Activated CD4-positive, alpha-beta T cell treated with anti-CD3 and anti-CD28 coated beads, Interleukin-2, amount 50 U/mL, for 1 hour (primary cell): ENCODE data around the gene B3GAT1.

ENCODE experiments used
- DNase-seq: peaks from one replicate; pipeline ENCODE4 v3.0.0-alpha.2; 2020

B3GAT1 gene

DNA sequence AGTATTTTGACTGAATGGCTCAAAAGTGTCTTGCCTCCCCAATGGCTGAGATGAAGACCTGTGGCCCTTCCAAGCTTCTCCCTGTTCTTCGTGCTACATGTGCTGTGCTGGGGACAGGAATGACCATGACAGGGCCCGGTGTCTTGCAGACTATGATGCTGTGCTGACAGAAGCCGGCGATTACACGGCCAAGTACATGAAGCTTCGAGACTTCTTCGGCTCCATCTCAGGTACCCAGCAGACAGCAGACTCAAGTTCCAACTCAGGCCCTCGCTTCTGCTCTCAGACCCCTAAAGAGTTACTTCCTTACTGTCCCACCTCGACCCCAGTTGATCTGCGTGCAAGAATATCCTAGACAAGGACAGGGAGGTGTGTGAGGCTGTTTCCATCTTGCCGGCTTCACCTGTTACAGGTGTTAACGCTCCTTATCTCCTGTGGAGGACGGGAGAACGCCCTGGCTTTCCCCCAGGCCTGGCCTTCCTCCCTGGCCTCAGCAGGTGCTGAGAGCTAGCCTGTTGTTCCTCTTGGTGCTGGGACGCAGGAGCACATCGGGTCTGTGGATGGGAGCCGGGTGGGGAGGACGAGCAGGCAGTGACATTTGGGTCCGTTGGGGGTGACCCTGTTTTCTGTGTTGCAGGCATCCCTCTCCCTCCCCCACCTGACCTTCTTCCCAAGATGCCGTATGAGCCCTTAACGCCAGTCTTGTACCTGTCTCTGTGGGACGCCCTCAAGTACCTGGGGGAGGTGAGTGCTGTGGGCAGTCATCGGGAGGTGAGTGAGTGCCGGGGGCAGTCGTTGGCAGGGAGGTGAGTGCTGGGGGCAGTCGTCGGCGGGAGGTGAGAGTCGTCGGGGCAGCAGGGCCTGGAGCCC is 42.2 kb downstream of the B3GAT1 start:
- DNase-seq: no peak

DNA sequence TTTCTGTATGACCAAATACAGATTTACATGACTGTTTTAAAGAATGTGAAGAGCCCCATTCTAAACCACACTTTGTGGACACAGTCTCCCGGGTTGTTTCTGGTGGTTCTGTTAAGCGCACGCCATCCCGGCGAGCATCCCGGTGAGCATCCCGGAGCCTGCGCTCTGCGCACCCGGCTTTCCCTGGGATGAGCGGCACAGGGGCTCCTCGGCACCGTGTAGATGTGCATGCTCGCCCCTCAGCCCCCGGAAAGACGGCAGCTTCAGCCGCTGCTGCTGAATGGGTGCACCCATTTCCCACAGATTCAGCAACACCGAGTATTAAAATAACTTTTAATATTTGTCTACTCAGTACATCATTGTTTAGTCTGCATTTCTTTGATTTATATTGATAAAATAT is 44.3 kb downstream of the B3GAT1 start:
- DNase-seq: no peak

DNA sequence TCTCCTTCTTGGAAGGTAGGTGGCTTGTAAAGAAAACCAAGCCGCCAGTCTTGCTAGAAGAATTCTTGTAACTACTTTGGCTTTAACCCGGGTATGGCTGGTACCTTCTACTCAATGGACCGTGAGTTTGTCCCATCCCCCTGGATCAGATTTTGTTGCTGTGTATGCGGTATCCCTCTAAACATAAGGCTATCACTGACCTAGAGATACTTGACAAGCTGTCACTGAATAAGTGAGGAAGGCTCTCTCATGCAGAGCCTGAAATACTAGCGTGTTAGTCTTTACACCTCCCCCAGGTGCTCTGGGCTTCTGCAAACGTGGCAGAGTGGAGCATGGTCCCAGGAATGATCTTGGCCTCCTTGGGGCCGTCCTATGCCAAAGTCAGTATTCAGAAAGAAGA is 45.8 kb downstream of the B3GAT1 start:
- no peak for DNase-seq

DNA sequence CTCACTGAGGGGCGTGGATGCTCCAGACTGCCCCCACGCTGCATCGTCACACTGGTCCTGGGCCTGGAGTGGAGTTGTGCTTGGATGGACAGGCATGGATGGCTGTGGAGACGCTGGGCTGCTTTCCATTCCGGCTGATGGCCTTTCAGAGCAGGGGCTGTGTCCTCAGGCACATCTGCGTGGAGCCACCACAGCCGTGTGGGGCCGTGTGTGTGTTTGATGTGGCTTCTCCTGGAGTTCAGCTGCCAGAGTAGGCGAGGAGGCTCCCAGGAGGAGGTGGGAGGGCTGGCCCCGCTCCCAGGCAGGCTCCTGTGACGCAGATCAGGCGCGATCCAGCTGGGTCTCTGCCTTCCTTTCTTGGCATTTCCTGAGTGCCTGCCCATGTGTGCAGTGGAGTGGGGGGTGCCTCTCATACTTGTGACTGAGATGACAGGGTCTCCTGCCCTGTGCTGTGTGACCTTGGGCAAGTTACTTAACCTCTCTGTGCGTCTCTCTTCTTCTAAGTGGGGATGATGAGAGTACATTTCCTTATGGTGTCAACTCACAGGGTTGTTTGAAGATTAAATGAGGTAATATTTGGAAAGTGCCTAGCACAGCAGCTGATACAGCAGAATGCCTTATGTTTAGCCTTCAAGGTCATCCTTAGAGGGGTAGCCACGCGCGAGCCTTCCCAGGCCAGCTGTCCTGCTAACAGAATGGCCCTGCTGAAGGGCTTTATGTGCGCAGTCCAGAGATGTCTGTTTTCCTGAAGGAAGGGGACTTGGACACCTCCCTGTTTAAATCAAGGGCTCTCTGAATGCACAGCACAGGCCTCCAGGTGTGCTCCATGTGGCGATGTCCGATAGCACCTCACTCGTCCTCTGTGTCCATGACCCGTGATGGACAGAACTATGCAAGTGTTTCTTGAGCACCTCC is 46.8 kb downstream of the B3GAT1 start:
- no peak for DNase-seq

DNA sequence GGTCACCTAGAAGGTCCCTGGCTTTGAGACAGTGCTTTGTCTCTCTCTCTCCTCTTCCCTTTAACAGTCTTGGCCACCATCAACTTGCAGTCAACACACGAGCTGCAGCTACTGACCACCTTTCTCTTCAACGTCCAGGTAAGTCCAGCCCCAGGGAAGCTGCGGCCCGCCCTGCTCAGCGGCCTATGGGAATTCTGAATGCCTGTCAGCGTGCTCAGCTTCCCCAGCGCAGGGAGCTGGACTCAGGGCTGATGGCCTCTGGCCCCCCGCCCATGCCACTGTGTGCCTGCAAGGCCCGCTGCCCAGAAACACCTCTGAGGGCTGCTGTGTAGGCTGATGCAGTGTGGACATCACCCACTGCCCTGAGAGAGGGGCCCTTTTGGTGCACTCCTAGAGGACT is 47.8 kb downstream of the B3GAT1 start:
- no peak for DNase-seq

DNA sequence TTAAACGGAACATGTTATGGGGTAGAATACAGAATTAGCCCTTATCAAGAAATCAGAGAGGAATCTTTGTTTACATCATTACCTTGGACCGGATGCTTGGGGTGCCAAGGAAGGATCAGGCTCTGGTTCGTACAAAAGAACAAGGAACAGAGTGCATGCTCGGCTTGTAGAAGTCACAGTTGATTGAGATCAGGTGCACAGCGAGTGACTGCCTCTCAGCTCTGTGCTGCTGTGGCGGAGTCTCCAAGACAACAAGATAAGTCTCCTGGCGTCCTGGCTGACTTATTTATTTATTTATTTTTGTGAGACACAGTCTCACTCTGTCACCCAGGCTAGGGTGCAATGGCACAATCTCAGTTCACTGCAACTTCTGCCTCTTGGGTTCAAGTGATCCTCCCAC is 48.5 kb downstream of the B3GAT1 start:
- DNase-seq: no peak

DNA sequence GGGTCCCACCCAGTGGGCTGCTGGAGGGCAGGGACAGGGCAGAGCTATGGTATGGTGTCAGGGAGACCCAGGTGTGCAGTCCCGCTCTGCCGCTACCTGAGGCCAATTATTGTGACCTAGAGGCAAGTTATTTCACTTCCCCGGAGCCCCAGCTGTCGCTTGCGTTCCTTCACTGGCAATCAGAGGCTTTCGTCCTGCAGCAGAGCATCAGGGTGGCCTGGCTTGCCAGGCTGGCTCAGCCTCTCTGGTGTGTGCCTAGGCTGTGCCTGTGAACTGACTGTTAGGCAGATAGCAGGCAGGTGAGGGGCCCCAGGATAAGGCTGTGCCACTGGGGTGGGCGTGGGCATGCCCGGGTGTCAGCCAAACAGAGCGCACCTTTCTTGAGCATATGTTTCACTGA is 48.9 kb downstream of the B3GAT1 start:
- no peak for DNase-seq

DNA sequence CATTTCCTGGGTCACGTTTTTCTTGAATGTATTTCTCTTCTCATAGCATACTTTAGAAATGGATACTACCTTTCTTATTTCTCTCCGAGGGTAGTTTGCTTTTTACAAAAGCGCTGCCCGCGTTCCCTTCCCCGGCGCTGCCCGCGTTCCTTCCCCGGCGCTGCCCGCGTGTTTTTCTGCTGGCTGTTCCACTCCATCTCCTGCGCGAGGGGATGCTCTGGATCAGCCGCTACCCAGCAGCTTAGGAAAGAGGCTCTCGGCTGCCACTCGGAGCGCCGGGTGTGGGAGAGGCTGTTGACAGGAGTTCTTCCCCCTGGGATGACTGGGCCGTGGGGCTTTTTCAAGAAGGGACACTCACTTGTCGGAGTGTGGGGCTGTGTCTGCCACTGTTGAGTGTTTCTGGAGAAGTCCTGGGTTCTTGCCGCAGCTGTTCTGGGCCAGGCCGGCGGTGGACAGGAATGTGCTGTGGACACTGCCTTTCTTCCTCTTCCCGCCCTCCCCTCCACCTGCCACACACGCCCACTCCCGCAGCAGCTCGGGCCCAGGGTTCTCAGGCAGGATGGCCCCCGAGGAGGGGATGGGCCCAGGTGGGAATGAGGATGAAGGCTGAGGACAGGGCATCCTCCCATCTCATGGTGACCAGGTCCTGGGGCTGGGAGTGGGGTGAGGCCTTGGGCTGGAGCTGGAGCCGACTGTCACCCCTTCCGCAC is 49.7 kb downstream of the B3GAT1 start:
- DNase-seq: no peak

DNA sequence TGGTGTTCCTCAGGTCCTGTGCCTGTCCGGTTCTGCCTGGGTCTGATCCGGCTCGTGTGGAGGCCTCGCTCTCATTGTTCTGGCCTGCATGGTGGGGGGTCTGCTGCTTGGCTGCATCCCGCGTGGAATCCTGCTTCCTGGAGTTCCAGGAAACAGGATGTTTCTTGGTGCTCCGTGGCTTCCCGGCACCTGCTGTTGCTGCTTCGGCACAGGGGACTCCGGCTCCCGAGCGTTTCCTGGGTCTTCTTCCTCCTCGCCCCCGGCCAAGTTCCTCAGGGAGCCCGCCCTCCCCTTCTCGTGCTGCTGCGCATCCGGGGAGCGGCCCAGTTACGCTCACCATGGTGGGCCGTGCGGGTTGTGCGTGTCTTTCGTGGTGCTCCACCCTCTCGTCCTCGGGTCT is 50.4 kb downstream of the B3GAT1 start:
- no peak for DNase-seq

DNA sequence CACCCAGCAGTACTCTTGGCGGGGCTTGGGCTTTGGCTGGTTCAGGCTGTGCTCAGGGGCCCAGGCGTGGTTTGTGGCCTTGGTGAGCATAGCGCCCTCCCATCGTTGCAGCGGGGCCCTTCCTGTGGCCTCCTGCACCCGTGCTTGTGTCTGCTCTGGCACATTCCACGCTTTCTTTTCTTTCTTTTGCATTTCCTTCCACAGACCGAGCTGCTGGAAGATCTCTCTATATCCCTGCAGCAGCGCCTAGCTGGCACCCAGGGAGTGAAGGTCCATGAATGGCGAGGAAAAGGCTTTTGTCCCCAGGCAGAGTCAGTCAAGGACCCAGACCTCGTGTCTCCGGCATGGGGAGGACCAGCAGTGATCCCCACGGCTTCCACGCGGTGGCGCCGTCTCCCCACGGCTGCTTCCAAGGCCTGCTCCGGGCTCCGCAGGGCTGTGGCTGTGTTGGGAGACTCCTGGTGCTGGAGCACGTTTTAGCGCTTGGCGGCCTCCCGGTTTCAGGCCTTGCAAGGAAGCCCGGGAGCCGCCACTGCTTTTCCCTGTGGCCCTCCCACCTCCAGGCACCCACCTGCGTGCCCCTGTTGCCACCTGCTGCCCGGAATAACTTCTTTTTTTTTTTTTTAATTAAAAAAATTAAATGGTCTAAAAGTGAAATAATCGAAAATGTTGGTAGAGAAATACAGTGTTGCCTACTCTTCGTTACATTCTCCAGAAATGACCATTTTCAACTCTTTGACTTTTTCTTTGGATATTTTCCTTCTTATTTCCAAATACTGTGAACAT is 51.8 kb downstream of the B3GAT1 start:
- peak; percentile 70 for DNase-seq

DNA sequence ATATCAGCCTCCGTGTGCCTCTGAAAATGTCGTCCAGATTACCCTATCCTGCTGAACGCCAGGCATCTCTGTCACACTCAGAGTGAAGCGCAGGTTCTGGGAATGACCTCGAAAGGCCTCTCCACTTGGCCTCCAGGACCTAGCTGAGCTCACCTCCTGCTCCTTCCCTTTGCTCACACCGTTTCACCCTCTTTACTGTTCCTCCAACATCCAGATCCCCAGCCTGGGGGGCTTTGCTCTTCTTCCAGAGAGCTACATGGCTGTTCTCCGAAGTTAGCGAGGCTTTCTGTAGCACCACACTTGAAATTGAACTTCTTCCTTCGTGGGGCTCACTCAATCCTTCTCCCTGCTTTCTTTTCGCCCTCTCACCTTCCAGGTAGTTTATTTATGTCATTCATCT is 52.4 kb downstream of the B3GAT1 start:
- no peak for DNase-seq

DNA sequence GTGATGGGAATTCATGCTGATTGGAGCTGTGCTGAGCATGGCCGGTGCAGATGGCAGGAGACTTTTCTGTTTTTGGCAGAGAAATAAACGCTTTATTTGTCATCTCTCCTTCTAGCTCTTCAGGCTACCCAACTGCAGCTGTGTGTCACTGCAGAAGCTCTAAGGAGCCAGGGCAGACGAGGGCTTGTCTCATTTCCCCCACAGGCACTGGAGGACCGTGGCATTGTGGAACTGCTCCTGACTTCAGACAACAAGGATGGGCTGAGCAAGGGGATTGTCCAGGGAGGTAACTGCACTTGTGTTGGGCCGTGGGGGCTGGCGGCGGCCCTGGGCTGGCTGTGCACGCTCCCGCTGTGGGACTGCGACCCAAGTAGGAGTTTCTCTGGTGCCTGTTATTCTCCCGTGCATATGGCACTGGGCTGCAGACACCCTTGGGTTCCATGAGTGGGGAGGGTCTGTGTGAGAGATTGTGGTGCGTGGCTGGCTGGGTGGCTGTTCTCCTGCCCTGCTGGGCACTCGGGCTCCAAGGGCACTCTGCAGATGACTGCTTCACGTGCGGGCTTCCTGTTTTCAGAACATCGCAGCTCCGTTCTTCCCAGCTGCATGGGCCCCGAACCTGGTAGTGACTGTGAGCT is 53.1 kb downstream of the B3GAT1 start:
- DNase-seq: no peak

DNA sequence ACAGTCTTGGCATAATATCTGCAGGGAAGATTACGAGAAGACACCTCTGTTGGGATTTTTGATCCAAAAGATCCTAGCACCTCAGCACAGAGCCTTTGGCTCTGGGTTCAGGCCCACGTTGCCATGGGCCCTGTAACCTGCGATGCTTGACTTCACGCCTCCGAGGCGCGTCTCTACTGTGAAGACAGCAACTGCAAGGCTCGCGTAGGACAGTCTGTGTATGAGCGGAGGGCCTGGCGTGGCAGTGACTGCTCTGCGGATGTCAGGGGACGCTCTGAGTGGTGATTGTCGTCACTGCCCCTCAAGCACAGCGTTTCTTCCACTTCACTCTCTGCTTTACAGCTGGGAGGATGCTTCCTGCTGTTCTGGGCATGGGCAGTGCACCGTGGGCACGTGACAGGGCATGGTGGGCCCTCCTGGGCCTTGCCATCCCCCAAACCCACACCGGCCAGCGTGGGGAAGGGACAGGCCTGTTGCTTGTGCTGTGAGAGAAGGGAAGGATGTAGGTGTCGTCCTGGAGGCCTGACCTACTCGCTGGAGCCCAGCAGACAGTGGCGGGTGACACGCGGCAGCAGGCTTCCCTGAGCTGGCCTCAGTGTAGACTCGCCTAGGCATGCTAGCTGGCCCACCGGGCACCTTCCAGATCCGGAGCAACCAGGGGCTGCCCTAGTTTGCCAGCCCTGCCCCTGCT is 53.7 kb downstream of the B3GAT1 start:
- DNase-seq: no peak

DNA sequence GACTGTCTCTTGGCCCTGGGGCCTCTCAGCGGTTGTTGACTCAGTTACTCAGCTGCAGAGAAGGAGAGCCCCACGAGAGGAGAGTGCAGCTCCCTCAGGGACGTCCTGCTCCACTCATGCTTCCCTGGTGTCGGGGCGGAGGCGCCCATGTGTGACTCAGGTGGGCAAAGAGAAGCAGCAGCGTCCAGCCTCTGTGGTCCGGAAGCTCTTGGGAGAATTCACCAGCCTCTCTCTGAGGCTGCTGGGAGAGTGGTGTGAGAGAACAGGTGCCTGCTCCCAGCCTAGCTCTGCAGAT is 54.5 kb downstream of the B3GAT1 start:
- no peak for DNase-seq

DNA sequence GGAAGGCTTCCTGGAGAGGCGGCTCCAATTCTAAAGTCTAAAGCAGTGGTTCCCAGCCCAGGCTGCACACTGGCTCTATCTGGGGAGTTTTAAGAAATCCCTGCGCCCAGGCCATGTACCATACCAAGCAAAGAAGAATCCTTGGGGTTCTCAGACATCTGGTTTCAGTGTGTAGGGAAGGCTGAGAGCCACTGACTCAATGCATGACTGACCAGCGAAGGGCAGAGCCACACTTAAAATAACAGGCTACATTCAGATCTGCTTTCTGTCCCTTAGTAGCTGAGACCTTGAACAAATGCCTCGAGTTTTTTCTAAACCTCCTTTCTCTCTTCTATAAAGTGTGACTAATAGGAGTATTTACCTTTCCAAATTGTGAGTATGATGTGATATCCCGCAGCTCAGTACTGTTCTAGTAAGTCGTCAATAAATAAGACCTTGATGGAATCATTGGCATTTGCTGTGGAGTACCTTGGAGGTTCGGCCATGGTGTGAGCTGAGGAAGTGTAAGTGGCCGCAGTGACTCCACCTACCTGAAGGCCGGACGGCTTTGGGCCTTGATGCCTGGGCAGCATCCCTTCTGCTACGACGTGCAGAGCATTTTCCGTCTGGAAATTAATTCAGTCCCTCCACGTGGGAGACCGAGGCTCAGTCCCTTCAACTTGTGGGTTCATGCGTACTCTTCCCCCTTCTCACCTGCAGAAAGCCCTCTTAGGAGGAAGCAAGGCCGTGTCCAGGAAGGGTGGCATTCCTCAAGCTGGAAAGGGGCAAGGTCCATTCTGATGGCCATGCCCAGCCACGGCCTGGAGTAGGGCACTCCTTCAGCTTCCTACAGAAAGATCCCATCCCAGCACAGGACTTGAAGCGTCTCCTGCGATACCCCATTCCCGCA is 55.1 kb downstream of the B3GAT1 start:
- DNase-seq: no peak

DNA sequence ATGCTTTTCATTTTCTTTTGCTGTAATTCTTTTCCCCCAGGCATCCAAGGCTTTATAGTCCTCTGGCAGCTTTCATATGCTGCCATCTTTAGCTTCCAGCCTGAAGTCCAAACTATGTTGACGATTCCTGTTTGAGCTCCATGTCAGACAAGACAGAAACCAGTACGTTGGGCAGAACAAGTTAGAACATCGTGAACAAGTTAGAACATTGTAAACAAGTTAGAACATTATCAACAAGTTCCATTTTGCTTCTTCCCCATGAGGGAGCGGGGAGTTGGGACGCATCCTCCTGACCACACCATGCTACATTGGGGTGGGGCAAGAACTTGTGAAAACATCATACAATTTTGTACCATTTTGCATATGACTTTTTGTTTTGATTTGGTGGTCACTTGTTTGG is 56.4 kb downstream of the B3GAT1 start:
- DNase-seq: no peak

DNA sequence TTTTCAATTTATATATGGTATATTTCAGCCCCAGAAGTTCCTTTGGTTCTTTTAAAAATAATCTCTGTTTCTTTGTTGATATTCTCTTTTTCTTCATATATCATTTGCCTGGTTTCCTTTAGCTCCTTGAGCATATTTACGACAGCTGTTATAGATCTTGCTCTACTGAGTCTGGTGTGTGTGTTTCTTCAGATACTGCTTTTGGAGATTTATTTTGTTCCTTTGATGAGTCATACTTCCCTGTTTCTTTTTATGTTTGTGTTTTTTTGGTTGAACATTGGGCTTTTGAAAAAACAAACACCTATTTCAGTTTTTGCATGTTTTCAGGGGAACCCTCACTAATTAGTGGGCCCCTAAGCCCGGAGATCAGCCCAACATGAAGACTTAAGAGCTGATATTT is 56.9 kb downstream of the B3GAT1 start:
- DNase-seq: no peak

DNA sequence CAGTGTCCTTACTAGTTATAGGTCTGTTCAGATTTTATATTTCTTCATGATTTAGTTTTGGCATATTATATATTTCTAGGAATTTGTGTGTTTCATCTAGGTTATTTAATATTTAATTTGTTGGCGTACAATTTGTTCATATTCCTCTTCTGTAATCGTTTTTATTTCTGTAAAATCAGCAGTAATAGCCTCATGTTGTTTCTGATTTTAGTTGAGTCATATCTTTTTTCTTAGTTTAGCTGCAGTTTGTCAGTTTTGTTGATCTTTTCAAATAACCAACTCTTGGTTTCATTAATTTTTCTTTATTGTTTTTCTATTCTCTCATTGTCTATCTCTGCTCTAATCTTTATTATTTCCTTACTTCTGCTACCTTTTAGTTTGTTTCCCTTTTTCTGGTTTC is 59.9 kb downstream of the B3GAT1 start:
- no peak for DNase-seq

DNA sequence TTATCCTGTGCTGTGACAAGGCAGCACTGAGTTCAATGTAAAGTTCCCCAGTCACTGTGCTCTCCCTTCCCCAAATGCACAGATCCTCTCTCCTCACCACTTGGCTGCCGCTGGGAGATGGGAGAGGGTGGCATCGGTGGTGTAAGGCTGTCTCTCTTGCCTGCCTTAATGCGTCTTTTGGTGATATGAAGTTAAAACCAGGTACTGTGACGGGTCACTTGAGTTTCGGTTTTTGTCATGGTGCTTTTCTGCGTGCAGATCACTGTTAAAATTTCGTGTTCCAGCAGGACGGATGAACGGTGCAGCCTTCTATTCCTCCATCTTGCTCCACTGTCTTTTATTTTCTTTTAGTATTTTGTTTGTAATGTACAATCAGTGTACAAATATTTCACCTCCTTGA is 61.7 kb downstream of the B3GAT1 start:
- DNase-seq: no peak

DNA sequence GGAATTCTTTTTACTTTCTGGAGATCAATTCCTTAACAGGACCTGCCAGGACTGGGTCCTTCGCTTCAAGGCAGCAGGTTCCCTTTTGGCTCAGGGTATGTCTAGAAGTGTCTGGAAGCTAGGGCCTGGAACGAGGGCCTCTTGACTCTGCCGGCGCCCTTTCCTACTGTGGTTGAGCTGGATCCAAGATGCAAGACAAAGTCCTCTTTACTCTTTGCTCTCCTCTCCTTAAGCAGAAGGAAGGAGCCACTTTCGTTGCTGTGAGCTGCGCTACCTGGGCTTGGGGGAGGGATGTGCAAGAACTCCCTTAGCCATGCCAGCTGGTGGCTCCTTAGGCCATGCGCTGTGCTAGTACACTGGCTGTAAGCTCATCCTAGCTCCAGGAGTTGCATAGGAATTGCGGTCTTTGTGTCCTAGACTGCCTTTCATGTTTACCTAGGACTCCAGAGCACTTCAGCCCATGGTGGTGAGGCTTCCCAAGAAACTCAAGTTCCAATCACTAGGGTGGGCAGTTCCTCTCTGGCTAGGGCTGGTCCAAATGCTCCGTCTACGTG is 62.2 kb downstream of the B3GAT1 start:
- no peak for DNase-seq
